K562 (cell line): Measurements from ENCODE around the gene CCNL1. TPM values are rescaled to one million over a fixed set of nuclear protein-coding genes. Genes with fewer than 3 reads are reported as not detected.
A peak's percentile ranks its signal among the peaks of the same experiment; 100 is the strongest.

Experiments
- ATF3 ChIP-seq, 2 experiments: fragments of 450-650 bp in 1 of 2; sonication (generic) in 1 of 2; formaldehyde crosslinking in 1 of 2; IDR thresholded peaks in 1 of 2; conservative IDR thresholded peaks in 1 of 2; 2 replicates each; pipeline versions ENCODE4 v1.6.1 to v1.8.1; 2016 to 2023; ENCODE audit warnings: mild to moderate bottlenecking in 2 of 2, moderate library complexity in 2 of 2, inconsistent platforms in 1 of 2, missing genetic modification reagents in 1 of 2
- BACH1 ChIP-seq: fragments of 200-800 bp; sonication (Bioruptor generic); IDR thresholded peaks from 2 replicates; pipeline ENCODE4 v1.6.1; 2016; ENCODE audit warnings: missing genetic modification characterization, missing compliant biosample characterization
- BDP1 ChIP-seq: IDR thresholded peaks from 3 replicates; pipeline ENCODE4 v1.6.1; 2011; ENCODE audit not compliant: insufficient read length, insufficient read depth
- CBX2 ChIP-seq: fragments of 200-600 bp; sonication (generic); IDR thresholded peaks from one replicate; pipeline ENCODE4 v1.6.1; 2012; ENCODE audit warnings: mild to moderate bottlenecking, low read length, inconsistent platforms; ENCODE audit not compliant: insufficient read depth, poor library complexity, severe bottlenecking
- CBX5 ChIP-seq: IDR thresholded peaks from 2 replicates; pipeline ENCODE4 v1.6.1; 2014; ENCODE audit warnings: low read depth, borderline replicate concordance
- CHAMP1 ChIP-seq: fragments of 450-650 bp; IDR thresholded peaks from 2 replicates; pipeline ENCODE4 v1.6.1; 2016; ENCODE audit warnings: mild to moderate bottlenecking
- FOSL1 ChIP-seq: fragments of 200-800 bp; sonication (Bioruptor generic); conservative IDR thresholded peaks from 2 replicates; pipeline ENCODE4 v1.6.1; 2016; ENCODE audit warnings: missing genetic modification characterization, missing compliant biosample characterization
- HDAC1 ChIP-seq, 2 experiments: fragments of 450-650 bp; IDR thresholded peaks; 2 replicates each; pipeline ENCODE4 v1.6.1; 2016 to 2017; ENCODE audit warnings: inconsistent platforms in 1 of 2, mild to moderate bottlenecking in 1 of 2, moderate library complexity in 1 of 2
- NONO ChIP-seq, 2 experiments: fragments of 200-400 bp in 1 of 2; fragments of 450-650 bp in 1 of 2; formaldehyde crosslinking in 1 of 2; IDR thresholded peaks; 2 replicates each; pipeline ENCODE4 v1.6.1; 2017; ENCODE audit warnings: low read depth in 2 of 2, mild to moderate bottlenecking in 2 of 2, moderate library complexity in 2 of 2, low read length in 1 of 2
- NR0B1 ChIP-seq: fragments of 450-650 bp; IDR thresholded peaks from one replicate; pipeline ENCODE4 v1.6.1; 2018; ENCODE audit warnings: mild to moderate bottlenecking, moderate library complexity; ENCODE audit not compliant: partially characterized antibody
- RB1 ChIP-seq: fragments of 450-650 bp; IDR thresholded peaks from 2 replicates; pipeline ENCODE4 v1.6.1; 2017; ENCODE audit warnings: low read depth, mild to moderate bottlenecking
- SRF ChIP-seq, 2 experiments: fragments of 250-450, 450-650 bp in 1 of 2; sonication (Bioruptor Pico) in 1 of 2; sonication (generic) in 1 of 2; formaldehyde crosslinking; IDR thresholded peaks; 2 replicates each; pipeline versions ENCODE4 v1.5.0 to v1.5.1; 2020 to 2022; ENCODE audit warnings: mild to moderate bottlenecking in 1 of 2, missing genetic modification reagents in 1 of 2
- SRSF7 ChIP-seq: fragments of 200-400 bp; formaldehyde crosslinking; optimal IDR thresholded peaks from 2 replicates; pipeline ENCODE3; 2017; ENCODE audit warnings: mild to moderate bottlenecking, low read depth, low read length
- TBL1XR1 ChIP-seq, 2 experiments: IDR thresholded peaks; 2 replicates each; pipeline ENCODE4 v1.6.1; 2012; ENCODE audit warnings: improper control_type of control experiment in 2 of 2, low read length in 2 of 2, mild to moderate bottlenecking in 1 of 2
- TEAD4 ChIP-seq, 2 experiments: sonication (generic) in 1 of 2; formaldehyde crosslinking in 1 of 2; IDR thresholded peaks; 2 replicates each; pipeline versions ENCODE4 v1.6.1 to v1.8.0; 2012 to 2022; ENCODE audit warnings: borderline replicate concordance in 1 of 2, inconsistent platforms in 1 of 2, low read length in 1 of 2, mild to moderate bottlenecking in 1 of 2, missing genetic modification reagents in 1 of 2
- THRA ChIP-seq: fragments of 450-650 bp; IDR thresholded peaks from 2 replicates; pipeline ENCODE4 v1.6.1; 2017; ENCODE audit warnings: mild to moderate bottlenecking, moderate library complexity
- XRCC5 ChIP-seq: fragments of 200-400 bp; formaldehyde crosslinking; IDR thresholded peaks from 2 replicates; pipeline ENCODE4 v1.6.1; 2017; ENCODE audit warnings: low read depth, mild to moderate bottlenecking, low read length
- ZBTB12 ChIP-seq: fragments of 250-450 bp; sonication (Bioruptor Pico); IDR thresholded peaks from 2 replicates; pipeline ENCODE4 v1.4.0; 2020
- ZC3H8 ChIP-seq: fragments of 450-650 bp; IDR thresholded peaks from 2 replicates; pipeline ENCODE4 v1.6.1; 2017
- ZNF23 ChIP-seq: fragments of 250-450 bp; sonication (Bioruptor Pico); IDR thresholded peaks from 2 replicates; pipeline ENCODE4 v1.4.0; 2020; ENCODE audit warnings: mild to moderate bottlenecking
- ZNF589 ChIP-seq: fragments of 200-800 bp; sonication (Bioruptor generic); IDR thresholded peaks from 2 replicates; pipeline ENCODE4 v1.6.1; 2016; ENCODE audit warnings: low read depth, missing genetic modification characterization, missing compliant biosample characterization
- polyA plus RNA-seq, 8 experiments: library from polyadenylated mRNA; depleted of rRNA in 4 of 8; stranded (reverse) in 5 of 8; unstranded in 3 of 8; fragments of >200 nt; fragmentation: Nextera tagmentation in 2 of 8; fragmentation: Illumina TruSeq in 1 of 8; extraction: Ambion mirVana in 2 of 8; extraction: Trizol in 1 of 8; gene quantifications; 2 replicates each; pipeline versions ENCODE4 v1.2.1 to v1.2.3, GENCODE V29; 2011 to 2014; ENCODE audit warnings: inconsistent platforms in 1 of 8, missing spikeins in 1 of 8
- total RNA-seq, 7 experiments: library from RNA; depleted of rRNA in 6 of 7; stranded (reverse); fragments of >200 nt in 6 of 7; fragmentation: Illumina TruSeq in 2 of 7; extraction: Trizol in 2 of 7; gene quantifications; 2 replicates each; pipeline versions ENCODE4 v1.2.1 to v1.2.3, GENCODE V29; 2011 to 2021; ENCODE audit warnings: low replicate concordance in 1 of 7

CCNL1 gene
- total and polyA plus RNA-seq, 9 of the 15 experiments (the other 6 are each of a cell fraction or from before 2014, with no cell fraction given), result 16.1 to 186 (median 132) TPM

- TF ChIP-seq ZBTB12 (CRISPR knock-in tag), result no peak
- TF ChIP-seq TEAD4 (IDR thresholded peaks at IDR 0.05; ENCODE audit: low read length), result peak; percentile 66; the same call in 1 of the 2 replicates
- no peak for TF ChIP-seq TEAD4 (CRISPR knock-in tag; IDR thresholded peaks at IDR 0.05; ENCODE audit: borderline replicate concordance)
- TF ChIP-seq SRF (CRISPR knock-in tag; IDR thresholded peaks at IDR 0.05), result no peak
- TF ChIP-seq CBX2, result no peak
- TF ChIP-seq TBL1XR1 (IDR thresholded peaks at IDR 0.05; ENCODE audit: low read length in 2 of 2), result no peak
- no peak for TF ChIP-seq CHAMP1
- no peak for TF ChIP-seq XRCC5
- no peak for TF ChIP-seq NONO (IDR thresholded peaks at IDR 0.05; ENCODE audit: low read depth in 2 of 2, low read length in 1 of 2)
- TF ChIP-seq ZNF589 (CRISPR knock-in tag), result 0 out of 2 replicates have a peak, but pooled peaks have one; percentile 52
- TF ChIP-seq ZC3H8, result no peak
- no peak for TF ChIP-seq ZNF23 (CRISPR knock-in tag)
- TF ChIP-seq CBX5, result no peak
- no peak; the same call in 1 of the 2 replicates for TF ChIP-seq ATF3 (IDR thresholded peaks at IDR 0.05)
- TF ChIP-seq ATF3 (CRISPR knock-in tag; conservative IDR thresholded peaks at IDR 0.05), result no peak
- no peak for TF ChIP-seq BDP1
- no peak for TF ChIP-seq BACH1 (tag)
- TF ChIP-seq RB1, result no peak
- TF ChIP-seq NR0B1, result no peak
- peak; percentile 88 for TF ChIP-seq FOSL1 (tag)
- no peak for TF ChIP-seq THRA
- no peak for TF ChIP-seq SRSF7
- peak in 1 of 2 experiments; percentile 31; a peak in 1 of 4 replicates for TF ChIP-seq HDAC1 (IDR thresholded peaks at IDR 0.05)
These were observed 37.8 kb downstream of the CCNL1 start (continued) for GRCh38 chr3:157122116-157122515.
